ENCODE measurements around the gene BDNF.
"Not testable (repeated sequence)": the region's sequence is repeated elsewhere in the genome, so short reads cannot be mapped to it uniquely, and the experiment has no call there.

GRCh38 chr11:27731803-27732202 is 31.5 kb upstream of the BDNF start:
- TF ChIP-seq CTCF (IDR thresholded peaks at IDR 0.05); EP300 (IDR thresholded peaks at IDR 0.05; ENCODE audit: low read depth); POLR2A (IDR thresholded peaks at IDR 0.05); POLR2AphosphoS5 (IDR thresholded peaks at IDR 0.05): not testable (repeated sequence)
